ENCODE measurements around the gene IZUMO4. TPM values are rescaled to one million over a fixed set of nuclear protein-coding genes. Genes with fewer than 3 reads are reported as not detected.

The IZUMO4 gene
- total and polyA plus RNA-seq, 8 donors, result 3.5 to 22.3 (median 8.1) TPM; not detected in 3

- peaks cover 84 to 100% (median 100%) of the 10 kb centered on the region in 4 donors for H3K36me3 ChIP-seq
- H3K27ac ChIP-seq, result no peak overlapping the region
- no peaks in the 10 kb centered on the region for H3K27me3 ChIP-seq
- TF ChIP-seq POLR2A (IDR thresholded peaks at IDR 0.05), result no peak
- TF ChIP-seq EP300 (IDR thresholded peaks at IDR 0.05), result no peak
- TF ChIP-seq CTCF (IDR thresholded peaks at IDR 0.05), result no peak
- no peak for TF ChIP-seq POLR2AphosphoS5 (IDR thresholded peaks at IDR 0.05)
- no peaks in the 10 kb centered on the region for H3K9me3 ChIP-seq
- WGBS, 5 donors, result 88 to 93% (median 90%) methylated on average over 10 to 15 of the region's 15 CpGs
- no peaks in the 10 kb centered on the region for H3K4me1 ChIP-seq
- intact Hi-C loops (cut with DNase I; ENCODE audit: low total_unique reads), result no loop called here
- no peak overlapping the region for H3K4me3 ChIP-seq
- DNase-seq, result no peak
These were observed 25.5 kb downstream of the IZUMO4 start for GRCh38 chr19:2122251-2122650.

- no peak overlapping the region for H3K27ac ChIP-seq
- H3K4me3 ChIP-seq, result no peak overlapping the region
- H3K4me1 ChIP-seq, result no peaks in the 10 kb centered on the region
- TF ChIP-seq CTCF (IDR thresholded peaks at IDR 0.05) (no peak), POLR2AphosphoS5 (IDR thresholded peaks at IDR 0.05) (no peak), POLR2A (IDR thresholded peaks at IDR 0.05) (no peak), EP300 (IDR thresholded peaks at IDR 0.05) (no peak)
- peaks cover 83 to 100% (median 100%) of the 10 kb centered on the region in 4 donors for H3K36me3 ChIP-seq
- 93 to 98% (median 96%) methylated on average over 7 to 10 of the region's 10 CpGs for WGBS, 5 donors
- intact Hi-C loops (cut with DNase I; ENCODE audit: low total_unique reads), result no loop called here
- H3K9me3 ChIP-seq, result no peaks in the 10 kb centered on the region
- no peaks in the 10 kb centered on the region for H3K27me3 ChIP-seq
- DNase-seq, result no peak
These were observed 26.3 kb downstream of the IZUMO4 start for GRCh38 chr19:2122982-2123381.

GRCh38 chr19:2123682-2124387, 27.1 kb downstream of the IZUMO4 start:
- H3K4me3 ChIP-seq, result no peak overlapping the region
- no peaks in the 10 kb centered on the region for H3K27me3 ChIP-seq
- no peak overlapping the region for H3K27ac ChIP-seq
- intact Hi-C loops (cut with DNase I; ENCODE audit: low total_unique reads), result no loop called here
- H3K4me1 ChIP-seq, result no peaks in the 10 kb centered on the region
- TF ChIP-seq POLR2AphosphoS5 (IDR thresholded peaks at IDR 0.05) (no peak), POLR2A (IDR thresholded peaks at IDR 0.05) (no peak), CTCF (IDR thresholded peaks at IDR 0.05) (no peak)
- peaks cover 77 to 96% (median 96%) of the 10 kb centered on the region in 4 donors for H3K36me3 ChIP-seq
- H3K9me3 ChIP-seq, result no peaks in the 10 kb centered on the region
- no peak for DNase-seq
- WGBS, 5 donors, result 86 to 93% (median 89%) methylated on average over 6 to 25 of the region's 25 CpGs

GRCh38 chr19:2126879-2127518, 30.3 kb downstream of the IZUMO4 start:
- DNase-seq, result no peak
- no peaks in the 10 kb centered on the region for H3K27me3 ChIP-seq
- no peak overlapping the region for H3K27ac ChIP-seq
- intact Hi-C loops (cut with DNase I; ENCODE audit: low total_unique reads), result no loop called here
- no peaks in the 10 kb centered on the region for H3K9me3 ChIP-seq
- peaks cover 77 to 96% (median 95%) of the 10 kb centered on the region in 4 donors for H3K36me3 ChIP-seq
- H3K4me1 ChIP-seq, result no peaks in the 10 kb centered on the region
- WGBS, 5 donors, result 92 to 96% (median 94%) methylated on average over 13 to 24 of the region's 24 CpGs
- no peak for TF ChIP-seq CTCF (IDR thresholded peaks at IDR 0.05)
- TF ChIP-seq EP300 (IDR thresholded peaks at IDR 0.05), result no peak
- no peak for TF ChIP-seq POLR2AphosphoS5 (IDR thresholded peaks at IDR 0.05)
- no peak for TF ChIP-seq POLR2A (IDR thresholded peaks at IDR 0.05)
- no peak overlapping the region for H3K4me3 ChIP-seq
